ENCODE data around the gene SFI1.
"Not testable (repeated sequence)": the region's sequence is repeated elsewhere in the genome, so short reads cannot be mapped to it uniquely, and the experiment has no call there.

SFI1 gene

DNA sequence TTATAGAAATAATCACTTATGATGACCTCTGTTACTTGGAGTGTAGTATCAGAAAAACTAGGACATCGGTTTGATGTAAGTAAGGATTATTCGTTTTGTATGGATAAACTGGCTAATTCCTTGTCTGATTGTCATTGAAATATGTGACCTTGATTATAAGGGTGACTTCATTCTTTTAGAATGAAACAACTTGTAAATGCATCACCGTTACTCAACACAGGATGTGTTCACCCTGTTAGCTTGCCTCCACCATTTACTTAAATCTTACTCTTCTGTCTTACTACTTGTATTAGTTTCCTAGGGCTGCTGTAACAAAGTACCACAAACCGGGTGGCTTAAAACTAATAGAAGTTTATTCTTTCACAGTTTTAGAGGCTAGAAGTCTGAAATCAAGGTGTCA lies 7.9 kb downstream of the SFI1 start:
- H3K4me3 ChIP-seq (ENCODE audit: low read depth, low read length) = no peak overlapping the region
- TF ChIP-seq, protein P1, sequence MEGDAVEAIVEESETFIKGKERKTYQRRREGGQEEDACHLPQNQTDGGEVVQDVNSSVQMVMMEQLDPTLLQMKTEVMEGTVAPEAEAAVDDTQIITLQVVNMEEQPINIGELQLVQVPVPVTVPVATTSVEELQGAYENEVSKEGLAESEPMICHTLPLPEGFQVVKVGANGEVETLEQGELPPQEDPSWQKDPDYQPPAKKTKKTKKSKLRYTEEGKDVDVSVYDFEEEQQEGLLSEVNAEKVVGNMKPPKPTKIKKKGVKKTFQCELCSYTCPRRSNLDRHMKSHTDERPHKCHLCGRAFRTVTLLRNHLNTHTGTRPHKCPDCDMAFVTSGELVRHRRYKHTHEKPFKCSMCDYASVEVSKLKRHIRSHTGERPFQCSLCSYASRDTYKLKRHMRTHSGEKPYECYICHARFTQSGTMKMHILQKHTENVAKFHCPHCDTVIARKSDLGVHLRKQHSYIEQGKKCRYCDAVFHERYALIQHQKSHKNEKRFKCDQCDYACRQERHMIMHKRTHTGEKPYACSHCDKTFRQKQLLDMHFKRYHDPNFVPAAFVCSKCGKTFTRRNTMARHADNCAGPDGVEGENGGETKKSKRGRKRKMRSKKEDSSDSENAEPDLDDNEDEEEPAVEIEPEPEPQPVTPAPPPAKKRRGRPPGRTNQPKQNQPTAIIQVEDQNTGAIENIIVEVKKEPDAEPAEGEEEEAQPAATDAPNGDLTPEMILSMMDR (IDR thresholded peaks at IDR 0.05; ENCODE audit: low read depth, low read length, missing control alignments) = no peak
- no peak for DNase-seq (ENCODE audit: low read depth)

DNA sequence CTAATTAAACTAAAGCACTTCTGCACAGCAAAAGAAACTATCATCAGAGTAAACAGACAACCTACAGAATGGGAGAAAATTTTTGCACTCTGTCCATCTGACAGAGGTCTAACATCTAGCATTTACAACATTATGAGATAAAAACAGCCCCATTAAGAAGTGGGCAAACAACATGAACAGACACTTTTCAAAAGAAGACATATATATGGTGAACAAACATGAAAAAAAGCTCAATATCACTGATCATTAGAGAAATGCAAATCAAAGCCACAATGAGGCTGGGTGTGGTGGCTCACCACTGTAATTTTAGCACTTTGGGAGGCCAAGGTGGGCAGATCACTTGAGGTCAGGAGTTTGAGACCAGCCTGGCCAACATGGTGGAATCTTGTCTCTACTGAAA lies 11.2 kb downstream of the SFI1 start:
- not testable (repeated sequence) for H3K4me3 ChIP-seq (ENCODE audit: low read depth, low read length)

DNA sequence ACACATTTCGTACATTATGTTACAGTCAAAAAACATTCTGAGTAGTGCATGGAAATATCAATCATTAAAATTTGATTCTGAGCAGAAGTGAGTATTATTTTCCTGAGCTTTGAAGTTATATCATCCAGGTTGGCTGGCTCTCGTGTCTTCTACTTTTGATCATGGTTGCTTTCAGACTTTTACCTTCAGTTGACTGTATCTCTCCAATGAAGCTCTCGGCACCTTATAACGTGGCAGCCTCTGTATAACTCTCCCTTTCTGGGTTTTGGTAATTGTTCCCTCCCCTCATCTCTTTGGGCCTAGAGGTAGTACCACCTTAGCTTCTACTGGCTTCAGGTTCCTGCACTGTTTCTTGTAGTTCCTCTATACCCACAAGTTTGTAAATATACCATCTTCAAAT lies 12.2 kb downstream of the SFI1 start:
- no peak overlapping the region for H3K4me3 ChIP-seq (ENCODE audit: low read depth, low read length)
- TF ChIP-seq, protein P1 (IDR thresholded peaks at IDR 0.05; ENCODE audit: low read depth, low read length, missing control alignments) = no peak
- DNase-seq (ENCODE audit: low read depth) = no peak

More for the DNA sequence above, 11.2 kb downstream of the SFI1 start:
- not testable (repeated sequence) for DNase-seq (ENCODE audit: low read depth)

- no peak for DNase-seq (ENCODE audit: low read depth)
- H3K4me3 ChIP-seq (ENCODE audit: low read depth, low read length) = no peak overlapping the region
- TF ChIP-seq, protein P1 (IDR thresholded peaks at IDR 0.05; ENCODE audit: low read depth, low read length, missing control alignments) = no peak
Measured at GRCh38 chr22:31509061-31509762, 12.9 kb downstream of the SFI1 start.

- H3K4me3 ChIP-seq (ENCODE audit: low read depth, low read length) = no peak overlapping the region
- no peak for DNase-seq (ENCODE audit: low read depth)
- TF ChIP-seq, protein P1 (IDR thresholded peaks at IDR 0.05; ENCODE audit: low read depth, low read length, missing control alignments) = no peak
Measured at GRCh38 chr22:31520051-31520450, 23.7 kb downstream of the SFI1 start.

DNA sequence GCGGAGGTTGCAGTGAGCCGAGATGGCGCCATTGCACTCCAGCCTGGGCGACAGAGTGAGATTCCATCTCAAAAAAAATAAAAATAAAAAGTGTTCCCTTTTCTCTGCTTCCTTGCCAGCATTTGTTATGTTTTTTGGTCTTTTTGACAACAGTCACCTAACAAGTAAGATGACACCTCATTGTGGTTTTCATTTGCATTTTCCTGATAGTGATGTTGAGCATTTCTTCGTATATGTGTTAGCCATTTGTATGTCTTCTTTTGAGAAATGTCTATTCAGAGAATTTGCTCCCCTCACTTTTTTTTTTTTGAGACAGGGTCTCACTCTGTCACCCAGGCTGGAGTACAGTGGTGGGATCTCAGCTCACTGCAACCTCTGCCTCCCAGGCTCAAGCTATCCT lies 27.8 kb downstream of the SFI1 start:
- H3K4me3 ChIP-seq (ENCODE audit: low read depth, low read length); DNase-seq (ENCODE audit: low read depth): not testable (repeated sequence)

DNA sequence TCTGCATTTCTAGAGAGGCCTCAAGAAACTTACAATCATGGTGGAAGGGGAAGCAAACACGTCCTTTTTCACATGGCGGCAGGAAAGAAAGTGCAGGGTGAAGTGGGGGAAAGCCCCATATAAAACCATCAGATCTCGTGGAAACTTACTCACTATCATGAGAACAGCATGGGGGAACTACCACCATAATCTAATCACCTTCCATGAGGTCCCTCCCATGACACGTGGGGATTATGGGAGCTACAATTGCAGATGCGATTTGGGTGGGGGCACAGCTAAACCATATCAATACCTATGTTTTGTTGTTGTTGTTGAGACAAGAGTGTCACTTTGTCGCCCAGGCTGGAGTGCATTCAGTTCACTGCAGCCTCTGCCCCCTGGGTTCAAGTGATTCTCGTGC lies 29.9 kb downstream of the SFI1 start:
- no peak for DNase-seq (ENCODE audit: low read depth)
- TF ChIP-seq, protein P1 (IDR thresholded peaks at IDR 0.05; ENCODE audit: low read depth, low read length, missing control alignments) = no peak
- no peak overlapping the region for H3K4me3 ChIP-seq (ENCODE audit: low read depth, low read length)

GRCh38 chr22:31530823-31531195 lies 34.5 kb downstream of the SFI1 start:
- DNase-seq (ENCODE audit: low read depth) = no peak
- H3K4me3 ChIP-seq (ENCODE audit: low read depth, low read length) = no peak overlapping the region
- TF ChIP-seq, protein P1 (IDR thresholded peaks at IDR 0.05; ENCODE audit: low read depth, low read length, missing control alignments) = no peak
